IPS-18c (cell line): ENCODE measurements around the gene ZNF625.

Source experiments
- H3K4me3 ChIP-seq: 2 replicates; pipeline ENCODE4 v1.7.0; 2013; ENCODE audit warnings: low read depth, mild to moderate bottlenecking, low read length, moderate library complexity; ENCODE audit not compliant: insufficient read depth
- H3K9me3 ChIP-seq: one replicate; pipeline ENCODE4 v1.6.1; 2013; ENCODE audit warnings: mild to moderate bottlenecking, low read length, moderate library complexity; ENCODE audit not compliant: control insufficient read depth, insufficient read depth

Gene ZNF625

GRCh38 chr19:12156223-12157058 is at the start of gene ZNF625:
Gene ZNF625, minus strand, starts transcription at chr19:12156734. Its CDS starts 176 bp downstream, at chr19:12156558.
- Histone ChIP-seq H3K4me3 (peak within 1 kb of the TSS; percentile 80), H3K9me3 (peaks cover 5% of the 10 kb centered on the region)

- H3K9me3 ChIP-seq = peaks cover 14% of the 10 kb centered on the region
- H3K4me3 ChIP-seq = no peak overlapping the region
These were observed 48.8 kb upstream of the ZNF625 start for GRCh38 chr19:12205296-12205695.

GRCh38 chr19:12202250-12202649 is 45.7 kb upstream of the ZNF625 start:
- H3K9me3 ChIP-seq = peaks cover 14% of the 10 kb centered on the region
- no peak overlapping the region for H3K4me3 ChIP-seq

GRCh38 chr19:12199757-12200419 is 43.4 kb upstream of the ZNF625 start:
- peaks cover 19% of the 10 kb centered on the region for H3K9me3 ChIP-seq
- no peak overlapping the region for H3K4me3 ChIP-seq

GRCh38 chr19:12198136-12198535 is 41.6 kb upstream of the ZNF625 start:
- Histone ChIP-seq H3K4me3 (no peak overlapping the region), H3K9me3 (peaks cover 19% of the 10 kb centered on the region)

- Histone ChIP-seq H3K9me3 (peaks cover 19% of the 10 kb centered on the region), H3K4me3 (no peak overlapping the region)
These were observed 38.5 kb upstream of the ZNF625 start for GRCh38 chr19:12194827-12195731.

GRCh38 chr19:12187625-12188024 is 31.1 kb upstream of the ZNF625 start:
- Histone ChIP-seq H3K4me3 (no peak overlapping the region), H3K9me3 (peaks cover 21% of the 10 kb centered on the region)

GRCh38 chr19:12180377-12180776 is 23.8 kb upstream of the ZNF625 start:
- Histone ChIP-seq H3K9me3 (peaks cover 12% of the 10 kb centered on the region), H3K4me3 (no peak overlapping the region)

GRCh38 chr19:12166626-12167025 is 10.1 kb upstream of the ZNF625 start:
- Histone ChIP-seq H3K9me3 (no peaks in the 10 kb centered on the region), H3K4me3 (no peak overlapping the region)

- peak overlapping the region; percentile 91 for H3K4me3 ChIP-seq
- H3K9me3 ChIP-seq = peaks cover 3% of the 10 kb centered on the region
These were observed 7.3 kb upstream of the ZNF625 start for GRCh38 chr19:12163826-12164225.

- Histone ChIP-seq H3K9me3 (peaks cover 3% of the 10 kb centered on the region), H3K4me3 (peak within 1 kb of the TSS; percentile 91)
These were observed 6.6 kb upstream of the ZNF625 start, which contains the start of gene ZNF136 for GRCh38 chr19:12162882-12163806. Gene ZNF136, plus strand, starts transcription at chr19:12163096. Its CDS starts 108 bp downstream, at chr19:12163204.

GRCh38 chr19:12162513-12162881 is 6.0 kb upstream of the ZNF625 start:
- peaks cover 3% of the 10 kb centered on the region for H3K9me3 ChIP-seq
- H3K4me3 ChIP-seq = peak overlapping the region; percentile 91

GRCh38 chr19:12159773-12160414 is 3.4 kb upstream of the ZNF625 start:
- H3K4me3 ChIP-seq = no peak overlapping the region
- H3K9me3 ChIP-seq = peaks cover 3% of the 10 kb centered on the region

- Histone ChIP-seq H3K9me3 (peaks cover 5% of the 10 kb centered on the region), H3K4me3 (peak overlapping the region; percentile 80)
These were observed 1.1 kb downstream of the ZNF625 start for GRCh38 chr19:12155324-12155860.

- Histone ChIP-seq H3K4me3 (no peak overlapping the region), H3K9me3 (peaks cover 25% of the 10 kb centered on the region)
These were observed 11.2 kb downstream of the ZNF625 start for GRCh38 chr19:12145348-12145747.

- H3K9me3 ChIP-seq = peaks cover 22% of the 10 kb centered on the region
- H3K4me3 ChIP-seq = no peak overlapping the region
These were observed 15.2 kb downstream of the ZNF625 start for GRCh38 chr19:12141405-12141736.
